Loucy (cell line): ENCODE data around the gene KIF17.

ENCODE experiments used
- H2AFZ ChIP-seq: fragments of 200-600 bp; sonication (generic); 2 replicates; pipeline ENCODE4 v1.6.0; 2016; ENCODE audit warnings: antibody characterized with exemption, mild to moderate bottlenecking, low read length, moderate library complexity
- H3F3A ChIP-seq: fragments of 200-600 bp; 2 replicates; pipeline ENCODE4 v1.6.0; 2016; ENCODE audit warnings: antibody characterized with exemption, low read depth, mild to moderate bottlenecking
- H3K27me3 ChIP-seq: fragments of 200-600 bp; sonication (generic); 2 replicates; pipeline ENCODE4 v1.6.1; 2014; ENCODE audit warnings: low read length, mild to moderate bottlenecking; ENCODE audit not compliant: insufficient read depth, poor library complexity, severe bottlenecking
- H3K36me3 ChIP-seq: fragments of 200-600 bp; sonication (generic); 2 replicates; pipeline ENCODE4 v1.6.1; 2016; ENCODE audit warnings: low read length; ENCODE audit not compliant: insufficient read depth
- H3K4me1 ChIP-seq: fragments of 200-600 bp; sonication (generic); 2 replicates; pipeline ENCODE4 v1.5.1; 2014; ENCODE audit warnings: low read length, mild to moderate bottlenecking; ENCODE audit not compliant: insufficient read depth, poor library complexity, severe bottlenecking
- H3K4me2 ChIP-seq: fragments of 200-600 bp; sonication (generic); 2 replicates; pipeline ENCODE4 v1.6.0; 2014; ENCODE audit warnings: antibody characterized with exemption, low read length, low read depth, mild to moderate bottlenecking; ENCODE audit not compliant: poor library complexity, severe bottlenecking
- H3K4me3 ChIP-seq: fragments of 200-600 bp; sonication (generic); 2 replicates; pipeline ENCODE4 v1.5.1; 2014; ENCODE audit warnings: low read length, mild to moderate bottlenecking, mixed read lengths; ENCODE audit not compliant: poor library complexity, severe bottlenecking
- H3K79me2 ChIP-seq: fragments of 200-600 bp; sonication (generic); 2 replicates; pipeline ENCODE4 v1.6.1; 2014; ENCODE audit warnings: low read length; ENCODE audit not compliant: insufficient read depth
- H3K9ac ChIP-seq: fragments of 200-600 bp; sonication (generic); 2 replicates; pipeline ENCODE4 v1.6.0; 2014; ENCODE audit warnings: mild to moderate bottlenecking, low read depth, low read length, moderate library complexity; ENCODE audit not compliant: poor library complexity, severe bottlenecking
- H3K9me2 ChIP-seq: fragments of 200-600 bp; sonication (generic); replicated peaks from 2 replicates; pipeline ENCODE4 v1.6.1; 2016; ENCODE audit warnings: low read depth, low read length, mixed read lengths
- H3K9me3 ChIP-seq: fragments of 200-600 bp; sonication (generic); 2 replicates; pipeline ENCODE4 v1.6.1; 2014; ENCODE audit warnings: mild to moderate bottlenecking, antibody characterized with exemption, low read length, low read depth; ENCODE audit not compliant: insufficient read depth
- H4K20me1 ChIP-seq: fragments of 200-600 bp; sonication (generic); 2 replicates; pipeline ENCODE4 v1.6.0; 2014; ENCODE audit warnings: antibody characterized with exemption, low read length, mild to moderate bottlenecking; ENCODE audit not compliant: insufficient read depth, poor library complexity, severe bottlenecking
- EZH2phosphoT487 ChIP-seq: fragments of 200-600 bp; IDR thresholded peaks from 2 replicates; pipeline ENCODE4 v1.6.1; 2018; ENCODE audit warnings: antibody characterized with exemption, mild to moderate bottlenecking, moderate library complexity, borderline replicate concordance
- TF ChIP-seq, protein P1 (sequence below): fragments of 200-600 bp; sonication (generic); conservative IDR thresholded peaks from 2 replicates; pipeline ENCODE4 v1.5.1; 2014; ENCODE audit warnings: mild to moderate bottlenecking, antibody characterized with exemption, low read length

KIF17 gene

DNA sequence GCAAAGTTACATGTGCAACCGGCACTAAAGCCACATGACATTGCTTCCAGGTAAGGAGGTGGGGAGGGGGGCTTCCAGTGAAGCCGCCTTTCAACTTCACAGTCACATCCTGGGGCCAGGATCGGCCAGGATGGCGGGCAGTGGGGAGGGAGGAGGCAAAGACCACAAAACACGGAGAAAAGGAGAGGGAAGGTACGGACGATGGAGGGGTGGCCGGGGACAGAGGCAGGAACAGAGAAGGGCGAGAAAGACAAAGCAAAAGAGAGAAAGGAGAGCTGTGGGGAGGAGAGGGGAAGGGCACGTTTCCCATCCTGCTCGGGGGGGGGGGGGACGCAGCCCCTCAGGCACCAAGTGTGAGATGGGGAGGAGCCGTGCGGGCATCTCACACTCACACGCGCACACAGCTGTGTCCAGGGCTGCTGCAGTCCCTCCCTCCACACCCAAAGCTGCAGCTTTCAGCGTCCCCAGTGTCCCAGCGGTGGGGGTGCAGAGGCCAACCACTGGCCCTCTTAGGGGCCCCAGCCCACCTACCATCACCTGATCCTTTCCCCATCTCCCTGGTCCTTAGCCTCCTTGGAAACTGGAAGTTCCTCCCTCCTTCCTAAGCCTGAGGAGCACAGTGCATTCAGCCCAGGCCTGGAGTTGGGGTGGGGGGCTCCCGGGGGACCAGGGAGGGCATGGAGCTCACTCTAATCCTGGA lies 12.3 kb upstream of the KIF17 start:
- Histone ChIP-seq H2AFZ (0 out of 2 replicates have a peak overlapping the region, but pooled peaks have one; percentile 44), H3K4me1 (peaks cover 14% of the 10 kb centered on the region), H3K4me3 (no peak overlapping the region), H3F3A (no peaks in the 10 kb centered on the region), H3K9ac (no peak overlapping the region), H3K36me3 (no peaks in the 10 kb centered on the region), H3K27me3 (peaks cover 5% of the 10 kb centered on the region), H3K9me3 (no peaks in the 10 kb centered on the region), H3K79me2 (no peaks in the 10 kb centered on the region), H3K4me2 (no peak overlapping the region), H4K20me1 (no peaks in the 10 kb centered on the region), H3K9me2 (no peaks in the 10 kb centered on the region)
- TF ChIP-seq, protein P1, sequence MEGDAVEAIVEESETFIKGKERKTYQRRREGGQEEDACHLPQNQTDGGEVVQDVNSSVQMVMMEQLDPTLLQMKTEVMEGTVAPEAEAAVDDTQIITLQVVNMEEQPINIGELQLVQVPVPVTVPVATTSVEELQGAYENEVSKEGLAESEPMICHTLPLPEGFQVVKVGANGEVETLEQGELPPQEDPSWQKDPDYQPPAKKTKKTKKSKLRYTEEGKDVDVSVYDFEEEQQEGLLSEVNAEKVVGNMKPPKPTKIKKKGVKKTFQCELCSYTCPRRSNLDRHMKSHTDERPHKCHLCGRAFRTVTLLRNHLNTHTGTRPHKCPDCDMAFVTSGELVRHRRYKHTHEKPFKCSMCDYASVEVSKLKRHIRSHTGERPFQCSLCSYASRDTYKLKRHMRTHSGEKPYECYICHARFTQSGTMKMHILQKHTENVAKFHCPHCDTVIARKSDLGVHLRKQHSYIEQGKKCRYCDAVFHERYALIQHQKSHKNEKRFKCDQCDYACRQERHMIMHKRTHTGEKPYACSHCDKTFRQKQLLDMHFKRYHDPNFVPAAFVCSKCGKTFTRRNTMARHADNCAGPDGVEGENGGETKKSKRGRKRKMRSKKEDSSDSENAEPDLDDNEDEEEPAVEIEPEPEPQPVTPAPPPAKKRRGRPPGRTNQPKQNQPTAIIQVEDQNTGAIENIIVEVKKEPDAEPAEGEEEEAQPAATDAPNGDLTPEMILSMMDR, result no peak
- TF ChIP-seq EZH2phosphoT487, result no peak

DNA sequence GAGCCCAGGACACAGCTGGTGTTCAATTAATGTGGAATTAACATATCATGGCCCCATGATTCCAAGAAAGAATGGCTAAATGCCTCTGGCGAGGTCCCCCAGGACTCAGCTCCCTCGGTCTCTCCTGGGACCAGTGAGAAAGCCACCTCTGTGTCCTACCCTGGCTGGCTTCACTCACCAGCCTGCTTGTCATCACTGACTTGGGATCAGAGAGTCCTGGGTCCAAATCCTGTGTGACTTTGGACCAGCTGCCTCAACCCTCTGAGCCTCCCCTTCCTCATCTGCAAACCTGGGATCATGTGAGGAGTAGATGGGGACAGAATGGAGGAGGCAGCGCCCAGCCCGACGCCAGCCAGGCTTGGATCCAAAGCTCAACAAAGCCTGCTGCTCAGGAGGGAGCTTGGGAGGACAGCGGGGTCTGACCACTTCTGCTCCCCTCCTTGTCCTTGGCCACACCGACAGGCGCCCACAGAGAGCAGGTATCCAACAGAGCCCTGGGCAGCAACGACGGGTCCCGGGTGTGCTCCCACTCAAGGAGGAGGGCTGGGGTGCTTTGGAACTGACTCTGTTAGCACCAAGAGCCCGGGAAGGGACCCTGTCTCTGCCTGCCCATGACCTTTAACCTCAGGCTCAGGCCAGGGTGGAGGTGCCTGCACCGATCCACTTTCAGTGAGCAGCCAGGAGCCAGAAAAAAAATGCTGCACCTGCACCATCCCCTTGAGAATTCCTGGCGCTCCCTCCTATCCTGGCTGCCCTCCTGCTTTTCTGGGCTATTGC lies 11.5 kb upstream of the KIF17 start:
- H3K27me3 ChIP-seq, result peaks cover 5% of the 10 kb centered on the region
- no peak overlapping the region for H3K9ac ChIP-seq
- no peak overlapping the region for H3K4me2 ChIP-seq
- H3K9me2 ChIP-seq, result no peaks in the 10 kb centered on the region
- no peaks in the 10 kb centered on the region for H3F3A ChIP-seq
- H4K20me1 ChIP-seq, result no peaks in the 10 kb centered on the region
- H3K79me2 ChIP-seq, result no peaks in the 10 kb centered on the region
- H3K9me3 ChIP-seq, result no peaks in the 10 kb centered on the region
- H3K36me3 ChIP-seq, result no peaks in the 10 kb centered on the region
- TF ChIP-seq EZH2phosphoT487, result no peak
- TF ChIP-seq, protein P1, result no peak
- peaks cover 14% of the 10 kb centered on the region for H3K4me1 ChIP-seq
- H3K4me3 ChIP-seq, result no peak overlapping the region
- H2AFZ ChIP-seq, result no peak overlapping the region

DNA sequence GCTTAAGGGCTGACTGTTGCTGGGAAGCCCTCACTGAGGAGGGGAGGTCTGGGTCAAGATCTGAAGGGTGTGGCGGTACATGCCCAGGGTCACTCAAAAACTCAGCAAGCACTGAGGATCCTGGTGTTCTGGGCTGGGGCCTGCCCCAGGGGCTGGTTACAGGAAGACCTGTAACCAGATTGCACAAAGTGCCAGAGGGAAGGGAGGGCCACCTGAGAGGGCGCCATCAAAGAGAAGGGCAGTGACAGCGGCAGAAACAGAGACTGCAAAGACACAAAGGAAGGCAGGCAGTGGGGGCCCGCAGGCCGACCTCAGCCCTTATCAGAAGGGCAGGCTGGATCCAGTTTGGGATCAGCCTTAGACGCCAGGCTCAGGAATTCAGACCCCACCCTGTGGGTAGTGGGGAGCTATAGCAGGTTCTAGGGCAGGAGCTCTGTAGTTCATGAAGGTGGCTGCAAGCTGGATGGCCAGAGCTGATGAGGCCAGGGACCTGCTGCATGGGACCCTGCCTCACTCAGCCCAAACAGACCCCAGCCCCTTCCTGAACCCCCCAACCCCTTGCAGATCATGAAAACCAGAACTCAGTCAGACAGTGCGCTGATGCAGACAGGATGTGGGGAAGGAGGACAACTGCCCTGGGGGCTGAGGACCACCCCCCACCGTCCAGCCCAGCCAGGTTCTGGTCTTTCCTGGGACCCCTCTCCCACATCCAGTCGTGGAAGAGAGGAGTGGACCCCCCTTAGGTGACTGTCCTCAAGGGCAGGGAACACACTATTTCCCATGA lies 10.8 kb upstream of the KIF17 start:
- Histone ChIP-seq H2AFZ (no peak overlapping the region), H3K27me3 (peaks cover 5% of the 10 kb centered on the region), H3K4me2 (no peak overlapping the region), H3K9me3 (no peaks in the 10 kb centered on the region), H3K4me3 (no peak overlapping the region), H3K4me1 (peaks cover 14% of the 10 kb centered on the region), H3K79me2 (no peaks in the 10 kb centered on the region), H3K36me3 (no peaks in the 10 kb centered on the region), H3F3A (no peaks in the 10 kb centered on the region), H4K20me1 (no peaks in the 10 kb centered on the region), H3K9me2 (no peaks in the 10 kb centered on the region), H3K9ac (no peak overlapping the region)
- TF ChIP-seq, protein P1, result no peak
- no peak for TF ChIP-seq EZH2phosphoT487
